Esophagus muscularis mucosa (tissue), 4 donors: ENCODE results near the gene GUCA1C. TPM values are rescaled to one million over a fixed set of nuclear protein-coding genes. Genes with fewer than 3 reads are reported as not detected.

Experiments used
- DNase-seq: peaks from one replicate; pipeline ENCODE4 v3.0.0-alpha.2; 2017; ENCODE audit errors: extremely low spot score
- H3K27ac ChIP-seq, 4 donors: fragments of 200-600 bp; sonication (generic); replicated peaks in 1 of 4; 1 replicate in 3 of 4; 2 replicates in 1 of 4; pipeline ENCODE4 v1.5.1; 2016 to 2019; ENCODE audit warnings: mild to moderate bottlenecking in 1 of 4
- H3K27me3 ChIP-seq, 4 donors: fragments of 200-600 bp; sonication (generic); one replicate each; pipeline versions ENCODE4 v1.5.1 to v1.6.0; 2016 to 2019
- H3K36me3 ChIP-seq, 4 donors: fragments of 200-600 bp; sonication (generic); one replicate each; pipeline ENCODE4 v1.5.1; 2016 to 2019
- H3K4me1 ChIP-seq, 4 donors: fragments of 200-600 bp; sonication (generic); one replicate each; pipeline ENCODE4 v1.5.1; 2016 to 2019
- H3K4me3 ChIP-seq, 4 donors: fragments of 200-600 bp; sonication (generic); 1 replicate in 2 of 4; 2 replicates in 2 of 4; pipeline ENCODE4 v1.5.1; 2016 to 2019; ENCODE audit warnings: mild to moderate bottlenecking in 4 of 4, moderate library complexity in 1 of 4
- H3K9me3 ChIP-seq, 4 donors: fragments of 200-600 bp; sonication (generic); 1 replicate in 3 of 4; 2 replicates in 1 of 4; pipeline ENCODE4 v1.5.1; 2016 to 2019
- EP300 ChIP-seq: sonication (generic); formaldehyde crosslinking; IDR thresholded peaks from one replicate; pipeline ENCODE4 v1.6.1; 2017; ENCODE audit warnings: antibody characterized with exemption
- POLR2A ChIP-seq: fragments of 450-650 bp; IDR thresholded peaks from one replicate; pipeline ENCODE4 v1.6.1; 2017; ENCODE audit warnings: antibody characterized with exemption, moderate library complexity, mild to moderate bottlenecking, low read depth
- POLR2AphosphoS5 ChIP-seq, 2 donors: sonication (generic); formaldehyde crosslinking; IDR thresholded peaks; one replicate each; pipeline ENCODE4 v1.6.1; 2017; ENCODE audit warnings: antibody characterized with exemption in 2 of 2
- WGBS: methylation state at CpG from one replicate; pipeline ENCODE4 v1.1.5; 2018; 5-methylcytosine and 5-hydroxymethylcytosine counted together
- intact Hi-C: fragments of 100-400 bp; cut with DNase I; formaldehyde crosslinking; loops from one replicate; pipeline ENCODE4 v1.15.1; 2023
- total RNA-seq, 4 donors: library from RNA; depleted of rRNA; stranded (reverse); fragments of >200 nt; gene quantifications; one replicate each; pipeline versions ENCODE4 v1.1.0 to v1.2.1, GENCODE V29; 2016
- TF ChIP-seq, protein P1 (sequence below), 3 experiments: fragments of 200-600 bp in 2 of 3; fragments of 450-650 bp in 1 of 3; sonication (generic) in 2 of 3; IDR thresholded peaks; one replicate each; pipeline ENCODE4 v1.5.1; 2017 to 2019; ENCODE audit warnings: antibody characterized with exemption in 3 of 3, mild to moderate bottlenecking in 2 of 3, moderate library complexity in 1 of 3

Gene GUCA1C
- total RNA-seq, 4 donors from 2014 or later, result not detected

DNA sequence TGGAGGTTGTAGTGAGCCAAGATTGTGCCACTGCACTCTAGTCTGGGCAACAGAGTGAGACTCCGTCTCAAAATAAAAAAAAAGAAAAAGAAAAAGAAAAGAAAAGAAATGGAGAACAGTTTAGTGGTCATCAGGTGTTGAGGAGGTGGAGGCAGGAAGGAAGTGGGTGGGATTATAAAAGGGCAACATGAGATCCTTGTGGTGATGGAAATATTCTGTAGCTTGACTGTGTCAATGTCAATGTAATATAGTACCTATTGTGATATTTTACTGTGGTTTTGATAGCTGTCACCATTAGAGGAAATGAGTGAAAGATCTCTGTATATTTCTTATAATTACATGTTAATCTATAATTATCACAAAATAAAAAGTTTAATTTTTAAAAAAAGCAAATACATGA lies 70.3 kb downstream of the GUCA1C start:
- intact Hi-C loops, result no loop called here
- TF ChIP-seq POLR2A (no peak), EP300 (no peak), POLR2AphosphoS5 (IDR thresholded peaks at IDR 0.05) (no peak)
- TF ChIP-seq, protein P1, sequence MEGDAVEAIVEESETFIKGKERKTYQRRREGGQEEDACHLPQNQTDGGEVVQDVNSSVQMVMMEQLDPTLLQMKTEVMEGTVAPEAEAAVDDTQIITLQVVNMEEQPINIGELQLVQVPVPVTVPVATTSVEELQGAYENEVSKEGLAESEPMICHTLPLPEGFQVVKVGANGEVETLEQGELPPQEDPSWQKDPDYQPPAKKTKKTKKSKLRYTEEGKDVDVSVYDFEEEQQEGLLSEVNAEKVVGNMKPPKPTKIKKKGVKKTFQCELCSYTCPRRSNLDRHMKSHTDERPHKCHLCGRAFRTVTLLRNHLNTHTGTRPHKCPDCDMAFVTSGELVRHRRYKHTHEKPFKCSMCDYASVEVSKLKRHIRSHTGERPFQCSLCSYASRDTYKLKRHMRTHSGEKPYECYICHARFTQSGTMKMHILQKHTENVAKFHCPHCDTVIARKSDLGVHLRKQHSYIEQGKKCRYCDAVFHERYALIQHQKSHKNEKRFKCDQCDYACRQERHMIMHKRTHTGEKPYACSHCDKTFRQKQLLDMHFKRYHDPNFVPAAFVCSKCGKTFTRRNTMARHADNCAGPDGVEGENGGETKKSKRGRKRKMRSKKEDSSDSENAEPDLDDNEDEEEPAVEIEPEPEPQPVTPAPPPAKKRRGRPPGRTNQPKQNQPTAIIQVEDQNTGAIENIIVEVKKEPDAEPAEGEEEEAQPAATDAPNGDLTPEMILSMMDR (IDR thresholded peaks at IDR 0.05), result no peak
- Histone ChIP-seq H3K4me1 (no peaks in the 10 kb centered on the region), H3K9me3 (no peaks in the 10 kb centered on the region), H3K36me3 (no peaks in the 10 kb centered on the region), H3K27ac (no peak overlapping the region), H3K4me3 (no peak overlapping the region), H3K27me3 (no peaks in the 10 kb centered on the region)
- no peak for DNase-seq
- 0% methylated on average over 1 of the region's 1 CpG for WGBS

- no peaks in the 10 kb centered on the region for H3K9me3 ChIP-seq
- no peaks in the 10 kb centered on the region for H3K4me1 ChIP-seq
- no peak for DNase-seq
- intact Hi-C loops, result no loop called here
- no peaks in the 10 kb centered on the region for H3K27me3 ChIP-seq
- no peaks in the 10 kb centered on the region for H3K36me3 ChIP-seq
- no peak overlapping the region for H3K4me3 ChIP-seq
- TF ChIP-seq, protein P1 (IDR thresholded peaks at IDR 0.05), result no peak
- TF ChIP-seq POLR2AphosphoS5 (IDR thresholded peaks at IDR 0.05), result no peak
- TF ChIP-seq EP300, result no peak
- TF ChIP-seq POLR2A, result no peak
- no peak overlapping the region for H3K27ac ChIP-seq
These were observed 70.9 kb downstream of the GUCA1C start for GRCh38 chr3:108882762-108883161.

DNA sequence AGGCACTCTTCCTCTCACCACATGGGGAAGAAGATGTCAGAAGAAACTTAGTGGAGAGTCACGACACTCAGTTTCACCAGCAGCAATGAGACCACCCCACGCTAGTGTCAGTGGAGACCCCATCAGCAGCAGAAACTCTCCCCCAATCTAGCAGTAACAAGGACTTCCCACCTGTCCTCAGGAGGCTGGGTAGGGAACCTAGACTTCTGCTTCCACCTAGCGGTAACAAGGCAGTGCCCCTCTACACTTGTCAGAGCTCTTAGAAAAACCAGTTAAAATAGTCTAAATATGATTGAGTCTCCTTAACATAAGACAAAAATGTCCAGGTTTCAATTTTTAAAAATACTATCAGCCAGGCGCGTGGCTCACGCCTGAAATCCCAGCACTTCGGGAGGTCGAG lies 73.8 kb downstream of the GUCA1C start:
- TF ChIP-seq EP300 (no peak), POLR2A (no peak), POLR2AphosphoS5 (IDR thresholded peaks at IDR 0.05) (no peak)
- TF ChIP-seq, protein P1 (IDR thresholded peaks at IDR 0.05), result no peak
- no peaks in the 10 kb centered on the region for H3K4me1 ChIP-seq
- H3K9me3 ChIP-seq, result no peaks in the 10 kb centered on the region
- H3K27ac ChIP-seq, result no peak overlapping the region
- H3K36me3 ChIP-seq, result no peaks in the 10 kb centered on the region
- H3K27me3 ChIP-seq, result no peaks in the 10 kb centered on the region
- intact Hi-C loops, result no loop called here
- no peak for DNase-seq
- WGBS, result 89% methylated on average over 8 of the region's 8 CpGs
- H3K4me3 ChIP-seq, result no peak overlapping the region

DNA sequence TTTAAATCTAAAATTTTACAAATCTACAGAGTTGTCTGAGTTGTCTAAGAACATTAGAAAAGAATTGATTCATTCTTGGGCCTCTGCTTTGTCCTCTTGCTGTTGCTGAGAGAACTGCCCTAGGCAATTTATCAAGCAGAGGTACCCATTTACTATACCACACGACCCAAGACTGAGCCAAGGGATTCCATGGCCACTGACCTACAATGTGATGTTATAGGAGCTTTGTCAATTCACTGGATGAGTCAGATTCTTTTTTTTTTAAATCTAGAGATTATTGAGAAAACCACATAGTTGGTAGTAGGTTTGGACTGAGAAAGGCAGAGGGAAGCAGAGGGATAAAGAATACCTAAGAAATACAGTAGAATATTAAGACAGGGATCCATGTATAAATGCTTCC lies 75.8 kb downstream of the GUCA1C start:
- 48% methylated on average over 1 of the region's 1 CpG for WGBS

DNA sequence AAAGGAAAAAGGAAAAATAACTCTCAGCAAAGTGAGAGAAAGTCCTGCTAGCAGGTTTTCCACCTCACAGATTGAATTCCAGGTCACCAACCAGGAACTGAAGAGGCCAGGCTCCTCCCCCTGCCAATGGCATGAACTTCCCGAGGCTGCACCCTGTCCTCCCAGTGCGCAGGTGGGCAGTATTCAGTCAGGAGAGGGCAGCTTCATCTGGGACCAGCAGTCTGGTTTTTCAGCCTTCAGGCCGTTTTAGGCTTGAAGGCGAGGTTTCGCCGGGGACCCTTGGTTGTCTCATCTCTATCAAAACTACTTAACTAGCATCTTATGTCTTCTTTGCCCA lies 89.9 kb downstream of the GUCA1C start:
- no peak overlapping the region for H3K4me3 ChIP-seq
- H3K27ac ChIP-seq, result no peak overlapping the region
- no peaks in the 10 kb centered on the region for H3K36me3 ChIP-seq
- no peaks in the 10 kb centered on the region for H3K27me3 ChIP-seq
- no peak for TF ChIP-seq EP300
- TF ChIP-seq POLR2A, result no peak
- DNase-seq, result no peak
- H3K4me1 ChIP-seq, result no peaks in the 10 kb centered on the region
- H3K9me3 ChIP-seq, result peaks cover 0 to 3% (median 0%) of the 10 kb centered on the region in 4 donors
- 89% methylated on average over 6 of the region's 6 CpGs for WGBS
- intact Hi-C loops, result no loop called here

More for the DNA sequence above, 75.8 kb downstream of the GUCA1C start:
- TF ChIP-seq, protein P1 (IDR thresholded peaks at IDR 0.05), result no peak
- TF ChIP-seq POLR2A (no peak), EP300 (no peak), POLR2AphosphoS5 (IDR thresholded peaks at IDR 0.05) (no peak)
- DNase-seq, result no peak
- Histone ChIP-seq H3K9me3 (no peaks in the 10 kb centered on the region), H3K36me3 (no peaks in the 10 kb centered on the region), H3K4me3 (no peak overlapping the region), H3K27ac (no peak overlapping the region), H3K27me3 (no peaks in the 10 kb centered on the region), H3K4me1 (no peaks in the 10 kb centered on the region)
- intact Hi-C loops, result no loop called here
